Esophagus squamous epithelium (tissue), 5 donors: ENCODE measurements around the gene ZNF496. TPM values are rescaled to one million over a fixed set of nuclear protein-coding genes. Genes with fewer than 3 reads are reported as not detected.
"Not testable (repeated sequence)": the region's sequence is repeated elsewhere in the genome, so short reads cannot be mapped to it uniquely, and the experiment has no call there.

Experiments
- DNase-seq: peaks from one replicate; lab custom pipeline; 2025; lab: John Stamatoyannopoulos, UW
- H3K27ac ChIP-seq, 4 donors: fragments of 200-600 bp; sonication (generic); one replicate each; pipeline ENCODE4 v1.5.1; 2016 to 2019; ENCODE audit warnings: mild to moderate bottlenecking in 1 of 4
- H3K27me3 ChIP-seq, 4 donors: fragments of 200-600 bp; sonication (generic); 1 replicate in 3 of 4; 2 replicates in 1 of 4; pipeline versions ENCODE4 v1.5.1 to v1.6.0; 2017 to 2021; ENCODE audit warnings: antibody characterized with exemption in 1 of 4
- H3K36me3 ChIP-seq, 3 donors: fragments of 200-600 bp; sonication (generic); one replicate each; pipeline ENCODE4 v1.5.1; 2016 to 2019
- H3K4me1 ChIP-seq, 3 donors: fragments of 200-600 bp; sonication (generic); one replicate each; pipeline ENCODE4 v1.5.1; 2017 to 2019
- H3K4me3 ChIP-seq, 4 donors: fragments of 200-600 bp; sonication (generic); 1 replicate in 3 of 4; 2 replicates in 1 of 4; pipeline ENCODE4 v1.5.1; 2016 to 2019; ENCODE audit warnings: mild to moderate bottlenecking in 2 of 4, moderate library complexity in 1 of 4
- H3K9me3 ChIP-seq, 3 donors: fragments of 200-600 bp; sonication (generic); one replicate each; pipeline ENCODE4 v1.5.1; 2016 to 2019
- CTCF ChIP-seq, 6 experiments: fragments of 450-650 bp in 4 of 6; fragments of 200-600 bp in 2 of 6; sonication (generic) in 2 of 6; IDR thresholded peaks; one replicate each; pipeline ENCODE4 v1.5.1; 2016 to 2019; ENCODE audit warnings: antibody characterized with exemption in 6 of 6, mild to moderate bottlenecking in 4 of 6, moderate library complexity in 4 of 6
- POLR2A ChIP-seq, 4 donors: fragments of 450-650 bp; IDR thresholded peaks; one replicate each; pipeline ENCODE4 v1.6.1; 2017; ENCODE audit warnings: antibody characterized with exemption in 4 of 4, mild to moderate bottlenecking in 4 of 4, moderate library complexity in 3 of 4
- WGBS, 2 donors: methylation state at CpG; one replicate each; pipeline ENCODE4 v1.1.5; 2018; 5-methylcytosine and 5-hydroxymethylcytosine counted together
- intact Hi-C: fragments of 100-400 bp; cut with DNase I; formaldehyde crosslinking; loops from one replicate; pipeline ENCODE4 v1.15.0; 2022
- total RNA-seq, 4 donors: library from RNA; depleted of rRNA; stranded (reverse); fragments of >200 nt; gene quantifications; one replicate each; pipeline ENCODE4 v1.1.0, GENCODE V29; 2016
- donor health status: DM: yes; HTN: yes; CAD: no.

The ZNF496 gene
- total RNA-seq, 4 donors from 2014 or later: 8.9 to 21.2 (median 9.5) TPM

- H3K36me3 ChIP-seq: no peaks in the 10 kb centered on the region
- no peak for DNase-seq
- TF ChIP-seq POLR2A (IDR thresholded peaks at IDR 0.05): no peak
- TF ChIP-seq CTCF (IDR thresholded peaks at IDR 0.05): no peak
- H3K4me1 ChIP-seq: peaks cover 0 to 31% (median 0%) of the 10 kb centered on the region in 3 donors
- intact Hi-C loops: no loop called here
- WGBS, 2 donors: 40 to 43% methylated on average over 6 of the region's 6 CpGs
- H3K27me3 ChIP-seq: peaks cover 0 to 23% (median 0%) of the 10 kb centered on the region in 4 donors
- H3K4me3 ChIP-seq: no peak overlapping the region
- H3K27ac ChIP-seq: no peak overlapping the region
- no peaks in the 10 kb centered on the region for H3K9me3 ChIP-seq
Measured at GRCh38 chr1:247357781-247358211, 26.1 kb upstream of the ZNF496 start.

- Histone ChIP-seq H3K9me3 (no peaks in the 10 kb centered on the region), H3K4me3 (no peak overlapping the region), H3K36me3 (no peaks in the 10 kb centered on the region), H3K27ac (peak overlapping the region in 1 of 4 donors; percentile 48), H3K4me1 (peaks cover 0 to 31% (median 0%) of the 10 kb centered on the region in 3 donors), H3K27me3 (peaks cover 0 to 23% (median 0%) of the 10 kb centered on the region in 4 donors)
- WGBS, 2 donors: 38 to 45% methylated on average over 7 of the region's 7 CpGs
- DNase-seq: no peak
- intact Hi-C loops: no loop called here
- TF ChIP-seq POLR2A (IDR thresholded peaks at IDR 0.05) (no peak), CTCF (IDR thresholded peaks at IDR 0.05) (no peak)
Measured at GRCh38 chr1:247357052-247357780, 25.5 kb upstream of the ZNF496 start.

GRCh38 chr1:247355160-247355559, 23.5 kb upstream of the ZNF496 start:
- H3K36me3 ChIP-seq, H3K9me3 ChIP-seq, intact Hi-C loops, DNase-seq, H3K27ac ChIP-seq, H3K4me3 ChIP-seq: not testable (repeated sequence)
- 60 to 80% methylated on average over 1 of the region's 1 CpG for WGBS, 2 donors
- H3K4me1 ChIP-seq: peaks cover 0 to 16% (median 0%) of the 10 kb centered on the region in 3 donors
- H3K27me3 ChIP-seq: peaks cover 0 to 23% (median 0%) of the 10 kb centered on the region in 4 donors

- no peak for DNase-seq
- Histone ChIP-seq H3K36me3 (no peaks in the 10 kb centered on the region), H3K27me3 (peaks cover 0 to 38% (median 0%) of the 10 kb centered on the region in 4 donors), H3K4me3 (no peak overlapping the region), H3K4me1 (peaks cover 0 to 14% (median 4%) of the 10 kb centered on the region in 3 donors), H3K27ac (no peak overlapping the region), H3K9me3 (no peaks in the 10 kb centered on the region)
- intact Hi-C loops: no loop called here
- TF ChIP-seq POLR2A (IDR thresholded peaks at IDR 0.05): no peak
- no peak for TF ChIP-seq CTCF (IDR thresholded peaks at IDR 0.05)
- 42 to 60% methylated on average over 3 of the region's 3 CpGs for WGBS, 2 donors
Measured at GRCh38 chr1:247352175-247352574, 20.5 kb upstream of the ZNF496 start.

GRCh38 chr1:247350587-247350986, 18.9 kb upstream of the ZNF496 start:
- Histone ChIP-seq H3K27ac (no peak overlapping the region), H3K9me3 (no peaks in the 10 kb centered on the region), H3K4me3 (no peak overlapping the region), H3K36me3 (no peaks in the 10 kb centered on the region), H3K27me3 (peaks cover 0 to 30% (median 0%) of the 10 kb centered on the region in 4 donors), H3K4me1 (peaks cover 0 to 8% (median 4%) of the 10 kb centered on the region in 3 donors)
- TF ChIP-seq POLR2A (IDR thresholded peaks at IDR 0.05) (no peak), CTCF (IDR thresholded peaks at IDR 0.05) (no peak)
- intact Hi-C loops: no loop called here
- DNase-seq: no peak
- 83 to 84% methylated on average over 1 of the region's 1 CpG for WGBS, 2 donors
